CD4-positive, alpha-beta T cell treated with Interleukin-21 for 1 hour (primary cell): ENCODE results near the gene PON2.

ENCODE experiments used
- DNase-seq: peaks from one replicate; pipeline ENCODE4 v3.0.0-alpha.2; 2020

PON2 gene

DNA sequence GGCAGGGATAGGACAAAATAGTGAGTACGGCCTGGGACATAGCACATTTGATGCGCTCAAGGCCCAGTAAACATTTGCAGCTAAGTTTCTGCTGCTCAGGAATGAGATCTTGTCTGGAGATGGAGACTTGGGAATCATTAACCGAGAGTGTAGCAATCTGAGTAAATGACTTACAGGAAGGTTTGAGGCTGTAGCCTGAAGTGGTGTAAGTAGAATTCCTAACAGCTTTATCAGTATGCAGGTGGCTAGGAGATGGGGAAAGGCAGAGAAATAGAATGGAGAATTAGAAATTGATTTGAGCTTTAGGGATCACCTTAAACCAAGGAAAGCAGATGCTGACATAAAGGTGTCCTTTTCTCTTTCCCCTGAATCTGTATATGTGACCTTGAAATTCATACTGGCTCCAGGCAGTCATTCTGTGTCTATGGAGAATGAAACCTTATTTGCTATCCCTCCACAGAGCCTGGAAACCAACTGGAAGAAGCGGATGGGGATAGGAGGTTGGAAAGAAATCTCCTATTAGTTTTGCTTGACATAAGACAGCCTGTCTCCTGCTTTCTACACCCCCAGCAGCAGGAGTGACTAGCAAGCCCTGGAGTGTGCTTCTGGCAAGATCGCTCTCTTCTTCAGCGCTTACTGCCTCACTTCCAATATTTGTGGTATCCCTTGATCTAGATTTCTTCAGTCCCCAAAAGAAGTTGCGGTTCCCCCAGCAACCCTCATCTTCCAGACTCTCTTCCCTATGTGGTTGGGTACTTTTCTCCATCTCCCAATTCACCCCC is 6.4 kb upstream of the PON2 start:
- DNase-seq = no peak

DNA sequence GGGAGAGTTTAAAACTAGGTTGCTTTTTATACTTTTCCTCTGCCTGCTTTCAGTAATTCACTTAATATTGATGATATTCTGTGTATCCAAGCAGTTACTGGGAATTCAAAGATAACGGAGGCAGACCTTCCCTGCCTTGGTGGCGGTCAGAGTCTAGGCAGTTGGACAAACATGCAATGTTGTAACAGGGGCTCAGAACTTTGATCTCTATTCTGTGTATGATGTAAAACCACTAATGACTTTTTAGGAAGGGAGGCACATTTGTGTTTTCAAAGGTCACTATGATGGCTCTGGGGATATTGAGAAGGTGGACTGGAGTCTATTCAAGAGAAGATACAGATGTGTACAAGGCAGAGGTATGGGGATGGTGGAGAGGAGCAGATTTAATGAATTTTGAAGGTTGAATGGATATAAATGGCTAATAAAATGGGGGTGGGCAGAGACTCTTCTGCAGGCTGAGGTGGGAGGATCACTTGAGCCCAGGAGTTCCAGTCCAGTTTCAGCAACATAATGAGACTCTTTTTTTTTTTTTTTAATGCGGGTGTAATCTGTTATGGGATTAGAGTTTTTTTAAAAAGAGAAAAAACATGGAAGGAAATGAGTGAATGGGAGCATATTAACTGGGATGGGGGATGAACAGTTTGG is 5.7 kb upstream of the PON2 start:
- DNase-seq = no peak

DNA sequence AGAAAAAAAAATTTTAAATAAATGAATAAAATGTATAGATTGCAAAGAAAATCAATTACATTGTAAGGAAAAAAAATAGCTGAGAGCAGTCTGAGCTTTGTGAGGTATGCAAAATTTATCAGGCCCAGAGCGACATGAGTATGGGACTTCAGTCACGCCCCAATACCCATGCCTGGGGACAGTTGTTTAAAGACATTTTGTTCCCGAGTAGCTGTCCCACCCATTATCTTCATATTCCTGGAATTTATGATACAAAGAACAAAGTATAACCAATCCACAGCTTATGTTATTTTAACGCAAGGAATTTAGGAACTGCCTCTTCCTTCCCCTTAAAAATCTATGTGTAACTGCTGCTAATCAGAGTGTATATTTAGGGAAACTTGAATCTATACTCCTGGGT is 1.6 kb upstream of the PON2 start:
- no peak for DNase-seq

DNA sequence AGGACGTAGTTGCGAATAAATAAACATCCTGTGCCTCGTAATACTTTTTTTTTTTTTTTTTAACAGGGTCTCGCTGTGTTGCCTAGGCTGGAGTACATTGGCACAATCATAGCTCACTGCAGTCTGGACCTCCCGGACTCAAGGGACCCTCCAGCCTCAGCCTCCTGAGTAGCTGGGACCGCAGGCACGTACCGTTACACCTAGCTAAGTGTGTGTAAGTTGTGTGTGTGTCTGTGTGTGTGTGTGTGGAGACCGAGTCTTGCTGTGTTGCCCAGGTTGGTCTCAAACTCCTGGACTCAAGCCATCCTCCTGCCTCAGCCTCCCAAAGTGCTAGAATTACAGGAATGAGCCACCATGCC is 573 bp upstream of the PON2 start:
- no peak for DNase-seq

DNA sequence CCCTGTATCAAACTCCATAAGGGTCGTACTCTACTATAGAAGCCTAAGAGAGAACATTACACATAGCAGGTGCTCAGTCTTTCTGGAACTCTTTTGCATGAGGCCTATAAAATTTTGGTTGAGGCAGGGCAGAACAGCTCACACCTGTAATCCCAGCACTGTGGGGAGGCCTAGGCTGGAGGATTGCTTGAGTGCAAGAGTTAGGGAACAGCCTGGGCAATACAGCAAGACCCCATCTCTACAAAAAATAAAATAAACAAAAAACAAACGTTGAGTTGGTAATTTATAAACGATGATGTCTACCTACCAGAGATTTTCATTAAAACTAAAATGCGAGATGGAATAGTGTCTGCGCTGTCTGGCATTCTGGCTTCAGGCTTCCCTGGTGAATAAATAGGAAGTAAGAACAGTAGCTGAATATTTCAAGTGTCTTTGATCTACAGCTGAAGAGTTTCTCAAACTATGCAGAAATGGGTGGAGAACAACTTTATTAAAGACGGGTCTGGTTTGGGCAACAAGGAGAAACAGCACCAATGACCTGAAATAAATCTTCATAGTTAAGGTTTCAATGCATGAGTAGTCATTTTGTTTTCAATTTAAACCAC is 774 bp downstream of the PON2 start:
- peak; percentile 1 for DNase-seq

DNA sequence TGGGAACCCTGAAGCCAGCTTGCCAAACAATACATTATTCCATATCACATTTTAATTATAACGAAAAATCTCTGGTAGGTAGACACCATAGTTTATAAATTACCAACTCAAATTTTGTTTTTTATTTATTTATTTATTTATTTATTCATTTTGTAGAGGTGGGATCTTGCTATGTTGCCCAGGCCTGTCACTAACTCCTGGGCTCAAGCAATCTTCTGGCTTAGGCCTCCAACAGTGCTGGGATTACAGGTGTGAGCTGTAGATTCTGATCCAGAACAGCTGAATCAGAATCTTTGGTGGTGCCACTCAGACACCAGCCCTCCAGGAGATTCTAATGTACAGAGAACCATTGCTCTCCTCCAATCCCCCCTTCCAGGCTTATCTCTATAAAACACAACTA is 1.7 kb downstream of the PON2 start:
- DNase-seq = no peak

DNA sequence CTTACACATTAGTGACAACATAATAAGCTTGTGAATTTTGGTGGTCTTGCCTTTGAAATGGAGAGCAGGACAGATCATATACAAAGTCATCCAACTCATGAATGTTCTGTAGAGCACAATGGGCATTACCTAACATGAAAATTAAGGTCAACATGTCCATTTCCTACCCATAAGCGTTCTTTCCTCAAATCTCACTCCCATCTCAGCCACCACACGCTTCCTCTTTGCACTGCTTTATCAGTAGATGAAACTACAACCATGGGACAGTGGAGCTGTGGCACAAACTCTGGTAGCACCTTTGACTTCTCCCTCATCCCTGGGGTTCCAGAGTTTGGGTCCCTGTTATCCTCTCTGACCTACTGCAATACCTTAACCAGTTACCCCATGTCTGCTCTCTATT is 2.2 kb downstream of the PON2 start:
- no peak for DNase-seq

DNA sequence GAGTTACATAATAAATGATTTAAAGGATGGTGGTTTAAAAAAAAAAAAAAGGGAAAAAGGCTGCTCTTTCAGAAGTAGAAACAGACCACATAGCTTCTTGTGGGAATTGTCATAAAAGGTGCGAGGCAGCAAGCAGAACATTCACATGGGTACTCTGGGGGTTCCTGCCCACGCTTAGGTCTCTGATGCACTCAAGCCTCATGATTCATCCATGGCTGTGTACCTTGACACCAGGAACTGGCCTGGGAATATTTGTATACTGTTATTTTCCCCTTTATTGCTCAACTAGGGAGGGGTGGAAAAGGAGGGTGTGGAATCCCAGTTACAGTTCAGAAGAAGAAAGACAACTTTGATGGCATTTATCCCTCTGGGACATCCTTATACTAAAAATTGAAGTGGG is 4.0 kb downstream of the PON2 start:
- DNase-seq = no peak

DNA sequence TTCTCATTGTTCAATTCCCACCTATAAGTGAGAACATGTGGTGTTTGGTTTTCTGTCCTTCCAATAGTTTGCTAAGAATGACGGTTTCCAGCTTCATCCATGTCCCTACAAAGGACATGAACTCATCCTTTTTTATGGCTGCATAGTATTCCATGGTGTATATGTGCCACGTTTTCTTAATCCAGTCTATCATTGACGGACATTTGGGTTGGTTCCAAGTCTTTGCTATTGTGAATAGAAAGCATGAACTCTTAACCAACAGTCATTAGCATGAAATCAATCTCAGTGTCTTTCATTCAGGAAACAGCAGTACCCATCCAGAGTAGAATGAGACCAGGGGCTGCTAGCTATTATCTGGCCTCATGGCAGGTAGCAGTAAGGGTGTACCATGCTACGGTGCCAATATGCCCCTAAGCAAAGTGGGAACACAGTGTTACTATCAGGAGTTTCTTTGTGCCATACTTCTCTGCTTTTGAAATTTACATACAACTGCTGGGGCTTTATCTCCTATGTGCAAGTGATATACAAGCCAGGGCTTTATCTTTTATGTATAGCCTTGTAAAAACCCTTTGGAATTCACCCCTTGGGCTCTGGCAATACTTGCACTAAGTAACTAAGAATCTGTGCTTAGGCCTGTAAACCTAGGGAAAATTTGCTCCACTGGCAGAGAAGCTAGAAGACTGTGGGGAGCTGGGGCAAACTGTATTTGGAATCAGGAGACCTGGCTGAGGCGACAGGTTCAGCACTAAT is 5.4 kb downstream of the PON2 start:
- DNase-seq = no peak

DNA sequence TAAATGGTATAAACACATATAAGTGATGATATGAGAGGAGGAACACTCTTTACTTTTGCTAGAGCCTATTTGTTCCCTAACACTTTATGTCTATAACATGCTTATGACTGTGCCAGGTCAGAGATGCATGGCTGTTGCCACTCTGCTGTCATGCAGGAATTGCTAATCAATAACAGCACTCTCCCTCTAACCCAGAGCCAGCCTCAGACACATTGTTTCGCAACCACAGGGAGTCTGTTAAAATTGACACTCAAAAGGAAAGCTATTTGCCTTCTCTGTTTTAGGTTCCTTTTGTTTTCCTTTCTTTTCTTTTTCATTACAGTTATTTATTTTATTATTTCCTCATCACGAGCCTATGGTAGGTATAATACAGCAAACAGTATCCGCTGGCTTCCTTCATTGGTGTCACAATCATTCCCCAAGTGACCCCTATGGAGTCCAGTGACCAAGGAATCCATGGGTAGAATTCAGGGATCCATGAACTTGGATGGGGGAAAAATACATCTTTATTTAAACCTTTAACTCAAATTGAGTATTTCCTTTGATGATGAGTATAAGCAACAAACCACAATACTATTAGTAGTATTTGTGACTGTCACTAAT is 6.8 kb downstream of the PON2 start:
- no peak for DNase-seq

DNA sequence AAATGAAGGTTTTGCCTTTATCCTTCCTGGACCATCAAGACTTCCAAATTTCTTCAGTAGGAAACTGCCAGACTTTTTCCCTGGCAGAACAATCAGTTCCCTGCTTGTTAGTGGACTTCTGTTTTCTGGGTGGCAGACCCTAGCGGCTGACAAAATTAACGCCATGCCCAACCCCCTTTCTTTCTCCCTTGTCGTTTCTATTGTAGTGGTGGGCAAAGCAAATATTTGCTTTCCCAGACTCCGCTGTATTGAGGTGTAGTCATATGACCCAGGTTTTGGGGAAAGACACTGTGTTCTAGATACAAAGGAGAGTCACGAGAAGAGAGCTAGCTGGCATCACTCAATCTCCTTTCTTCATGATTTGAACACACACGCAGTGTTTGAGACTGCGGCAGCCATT is 7.7 kb downstream of the PON2 start:
- DNase-seq = no peak

DNA sequence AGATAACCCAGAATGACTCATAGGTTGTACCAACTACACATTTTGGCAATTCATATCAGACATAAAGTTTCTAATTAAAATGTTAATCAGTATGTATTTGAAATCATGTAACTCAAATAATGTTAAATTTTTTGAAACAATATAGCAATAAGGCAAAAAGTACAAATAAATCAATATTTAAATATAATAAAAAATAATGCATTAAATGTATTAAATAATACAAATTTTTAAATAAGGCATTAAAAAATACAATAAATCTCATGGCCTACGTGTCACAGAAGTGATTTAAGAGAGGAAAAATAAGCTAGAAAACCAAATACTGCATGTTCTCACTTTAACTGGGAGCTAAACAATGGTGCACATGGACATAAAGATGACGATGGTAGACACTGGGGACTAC is 9.1 kb downstream of the PON2 start:
- DNase-seq = no peak

DNA sequence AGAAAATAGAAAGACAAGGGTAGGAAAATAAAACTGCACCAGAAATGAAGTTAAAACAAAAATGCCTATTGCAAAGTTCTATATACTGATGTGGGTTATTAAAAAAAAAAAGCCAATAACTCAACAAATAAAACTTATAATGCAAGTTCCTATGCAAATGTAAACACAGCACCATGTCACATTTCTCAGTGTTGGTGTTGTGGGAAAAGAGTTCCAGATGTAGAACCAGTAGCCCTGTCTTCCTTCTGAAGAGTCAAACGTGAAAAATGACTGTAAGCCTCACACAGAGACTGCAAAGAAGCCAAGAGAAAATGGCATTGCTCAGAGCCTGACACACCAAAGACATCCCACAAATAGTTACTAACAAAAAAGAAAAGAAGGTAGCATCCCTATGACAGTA is 10.1 kb downstream of the PON2 start:
- no peak for DNase-seq

DNA sequence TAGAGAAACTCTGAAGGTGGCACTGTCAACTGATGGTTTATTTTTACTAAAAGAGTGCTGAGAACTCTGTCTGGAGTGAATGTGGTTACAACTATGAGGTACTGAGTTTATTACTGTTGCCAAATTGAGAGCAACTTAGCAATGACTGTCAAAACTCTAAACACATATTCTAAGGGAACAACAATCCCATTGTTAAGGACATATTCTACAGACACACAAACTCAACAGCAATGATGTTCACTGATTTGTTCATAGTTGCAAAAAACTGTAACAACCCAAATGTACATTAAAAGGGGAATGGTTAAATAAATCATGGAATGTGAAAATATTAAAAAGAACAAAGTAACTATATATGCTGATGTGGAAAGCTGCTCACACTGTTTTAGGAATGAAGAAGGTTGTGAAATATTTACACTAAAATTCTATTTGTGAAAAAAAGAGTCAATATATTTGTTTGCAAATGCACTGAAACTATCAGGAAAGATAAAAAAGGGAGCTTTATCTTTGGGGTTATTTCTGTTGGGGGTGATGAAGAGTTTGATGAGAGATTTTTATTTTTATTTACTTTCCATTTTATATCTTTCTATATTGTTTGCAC is 12.9 kb downstream of the PON2 start:
- DNase-seq = no peak

DNA sequence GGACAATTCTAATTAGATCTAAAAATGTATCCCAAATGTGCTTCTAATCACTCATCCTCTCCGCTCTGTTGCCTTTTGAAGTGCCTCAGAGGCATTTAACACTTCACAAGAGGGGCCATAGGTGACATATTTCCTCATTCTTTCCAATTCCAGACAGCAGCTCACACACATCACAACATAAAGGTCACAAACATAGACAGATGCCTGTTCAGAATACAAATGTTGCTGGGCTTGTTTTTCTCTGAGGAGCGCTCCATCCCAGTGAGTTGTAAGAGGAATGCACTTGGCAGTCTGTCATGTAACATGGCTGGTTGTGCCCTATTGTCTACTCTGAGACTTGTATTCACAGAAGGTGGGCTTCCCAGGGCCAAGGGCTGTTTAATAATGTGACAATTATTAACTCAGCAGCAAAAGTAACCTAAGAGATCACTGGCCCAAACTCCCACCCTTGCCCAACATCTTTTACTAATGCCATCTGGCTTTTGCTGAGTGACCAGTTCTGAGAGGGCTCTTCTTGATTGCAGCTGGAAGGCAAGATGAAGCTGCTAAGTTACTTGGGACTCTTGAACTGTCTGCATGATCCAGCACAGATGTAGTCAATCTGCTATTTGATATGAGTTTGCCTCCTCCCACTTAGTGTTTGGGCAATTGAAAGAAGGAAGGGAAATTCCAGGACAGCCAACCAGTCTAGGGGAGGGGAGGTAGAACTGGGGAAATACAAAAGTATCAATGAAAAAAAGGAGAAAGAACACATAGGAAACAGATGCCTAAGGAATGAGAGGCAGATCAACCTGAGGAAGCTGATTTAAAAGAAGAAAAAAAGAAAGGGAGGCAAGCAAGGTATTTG is 13.6 kb downstream of the PON2 start:
- DNase-seq = no peak

DNA sequence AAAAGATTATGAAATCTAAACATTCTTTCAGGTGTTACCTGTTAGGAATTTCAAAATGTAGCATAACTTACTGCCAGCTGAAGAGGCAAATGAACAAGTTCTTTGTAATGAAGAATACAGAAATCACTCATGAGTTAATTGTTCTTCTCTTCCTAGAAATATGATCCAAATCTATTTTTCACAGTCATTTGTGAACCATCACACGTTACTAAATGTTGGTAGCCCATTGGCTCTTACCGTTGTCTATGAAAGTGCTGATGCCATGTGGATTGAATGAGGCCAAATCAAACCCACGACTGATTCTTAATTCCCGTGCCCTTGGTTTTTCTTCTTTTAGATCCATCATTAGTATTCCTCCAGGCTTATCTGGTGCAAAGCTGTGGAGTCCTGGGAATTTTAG is 22.8 kb downstream of the PON2 start:
- no peak for DNase-seq

DNA sequence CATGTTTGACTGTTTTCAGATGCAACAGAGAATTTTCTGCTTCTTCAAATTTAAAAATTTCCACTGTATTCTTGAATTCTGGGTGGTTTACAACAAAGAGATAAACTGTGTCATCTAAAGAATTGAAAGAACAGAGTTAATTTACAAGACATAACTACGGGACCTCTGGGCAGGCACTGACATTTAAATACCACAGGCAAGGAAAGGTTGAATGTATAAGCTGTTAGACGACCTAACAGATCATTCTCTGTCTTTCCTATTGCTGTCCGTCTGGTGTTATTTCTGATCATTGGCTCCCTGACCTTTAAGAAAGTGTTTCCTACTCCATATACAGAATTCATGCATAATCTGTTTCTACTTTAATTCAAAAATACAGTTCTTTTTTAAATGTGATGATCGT is 23.2 kb downstream of the PON2 start:
- no peak for DNase-seq

DNA sequence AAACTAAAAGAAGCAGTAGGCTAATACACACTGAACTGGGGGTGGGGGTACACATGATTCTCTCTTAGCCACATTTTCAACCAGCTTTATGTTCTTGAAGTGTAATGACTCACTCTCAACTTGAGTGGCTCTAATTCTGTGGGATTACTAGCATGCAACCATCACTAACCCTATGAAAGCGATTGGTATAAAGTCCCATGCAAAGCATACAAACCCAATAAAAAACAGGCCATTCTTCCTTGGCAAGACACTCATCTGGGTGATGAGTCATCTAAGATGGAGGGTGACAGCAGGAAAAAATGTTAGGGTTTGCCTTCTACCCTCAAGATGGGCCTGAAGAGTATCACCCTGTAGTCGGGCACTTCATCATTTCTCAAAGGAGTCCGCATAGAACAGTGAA is 23.8 kb downstream of the PON2 start:
- no peak for DNase-seq

DNA sequence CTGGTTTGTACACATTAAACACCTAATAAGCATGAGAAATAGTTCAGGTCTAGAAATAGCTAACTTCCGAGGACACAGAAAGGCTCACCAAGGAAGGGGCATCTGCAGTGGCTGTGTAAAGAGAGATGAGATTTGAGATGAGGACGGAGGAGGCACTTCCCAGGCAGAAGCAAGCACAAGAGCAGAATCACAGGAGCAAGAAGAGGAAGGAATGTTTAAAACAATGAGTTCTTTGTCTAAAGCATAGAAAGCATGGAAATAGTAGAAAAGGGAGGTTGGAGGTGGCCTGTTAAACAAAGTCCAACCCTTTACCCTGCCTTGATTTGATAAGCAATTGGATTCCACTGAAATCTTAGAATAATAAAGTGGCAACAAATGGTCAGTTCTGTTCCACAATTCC is 27.1 kb downstream of the PON2 start:
- no peak for DNase-seq

DNA sequence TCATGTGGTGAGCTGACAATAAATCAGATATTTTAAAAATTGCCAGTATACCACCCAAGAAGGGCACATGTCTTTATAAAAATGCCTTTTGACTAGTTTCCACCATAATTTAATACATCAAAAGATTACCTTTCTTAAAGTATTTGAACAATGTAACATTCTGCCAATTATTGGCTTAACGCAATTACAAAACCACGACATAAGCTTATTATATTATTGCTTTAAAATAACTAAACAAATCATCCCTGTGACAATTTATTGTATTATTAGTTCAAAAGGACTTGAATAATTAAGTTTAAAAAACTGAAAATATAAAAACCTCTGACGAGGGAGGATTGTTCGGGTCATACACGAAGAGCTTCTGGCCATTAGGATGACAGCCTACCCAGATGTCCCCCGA is 29.0 kb downstream of the PON2 start:
- DNase-seq = no peak

DNA sequence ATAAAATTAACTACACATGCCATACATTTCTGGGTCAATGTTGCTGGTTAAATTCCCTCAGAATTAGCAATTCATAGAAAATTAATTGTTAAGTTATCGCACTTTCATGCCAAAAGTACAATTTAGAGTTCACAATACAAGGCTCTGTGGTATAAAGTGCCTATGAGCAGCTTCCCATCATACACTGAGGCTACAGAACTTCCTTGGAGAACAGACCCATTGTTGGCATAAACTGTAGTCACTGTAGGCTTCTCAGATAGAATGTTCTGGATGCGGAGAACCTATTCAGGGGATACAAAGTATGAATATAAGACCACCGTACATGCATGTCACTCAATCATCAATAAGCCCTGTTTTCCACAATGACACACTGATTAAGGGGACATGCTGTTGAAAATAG is 29.6 kb downstream of the PON2 start:
- no peak for DNase-seq

DNA sequence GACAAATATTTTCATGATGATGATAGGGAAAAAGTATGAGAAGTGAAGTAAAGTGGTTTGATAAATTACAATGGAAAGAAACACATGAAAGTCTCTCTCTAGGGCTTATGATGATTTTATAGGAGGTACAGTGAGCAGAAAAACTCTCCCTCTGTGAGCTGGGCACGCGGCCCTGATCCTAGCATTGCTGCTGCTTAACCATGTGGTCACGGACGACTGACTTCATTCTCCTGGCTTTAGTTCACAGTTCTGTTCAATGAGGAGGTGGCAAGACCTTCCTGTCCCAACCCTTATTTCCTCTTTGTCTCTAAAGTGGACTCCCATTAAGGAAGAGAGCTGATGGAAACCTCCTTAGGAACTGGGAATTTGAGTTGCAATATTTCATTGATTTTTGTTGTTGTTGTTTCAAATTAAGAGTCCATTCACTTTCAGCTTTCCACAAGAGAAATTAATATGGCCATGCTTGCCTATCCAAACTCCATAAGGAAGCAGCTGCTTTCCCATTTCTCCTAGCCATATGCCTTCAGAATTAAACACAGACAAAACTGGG is 30.4 kb downstream of the PON2 start:
- no peak for DNase-seq
